Measurements from ENCODE around the gene PIGH. TPM values are rescaled to one million over a fixed set of nuclear protein-coding genes. Genes with fewer than 3 reads are reported as not detected.

Gene PIGH
- total and polyA plus RNA-seq, 2 of the 13 experiments (the other 11 are each of a cell fraction or from before 2014, with no cell fraction given) = 30.0 to 43.5 TPM

GRCh38 chr14:67599698-67600561 is at the start of gene PIGH (continued):
- TF ChIP-seq ZKSCAN5 (CRISPR knock-in tag; IDR thresholded peaks at IDR 0.05) (no peak), SIN3B (IDR thresholded peaks at IDR 0.05; ENCODE audit: low read length) (no peak), ZKSCAN8 (CRISPR knock-in tag; IDR thresholded peaks at IDR 0.05; ENCODE audit: borderline replicate concordance) (peak; percentile 45; the same call in 1 of the 2 replicates), CERS6 (CRISPR knock-in tag; IDR thresholded peaks at IDR 0.05) (no peak), CCDC6 (CRISPR knock-in tag; IDR thresholded peaks at IDR 0.05) (peak; percentile 91; the same call in 1 of the 2 replicates), ZBTB42 (CRISPR knock-in tag; IDR thresholded peaks at IDR 0.05) (peak; percentile 59; the same call in 1 of the 2 replicates), TBP (CRISPR knock-in tag; IDR thresholded peaks at IDR 0.05) (no peak), ZNF441 (CRISPR knock-in tag; IDR thresholded peaks at IDR 0.05; ENCODE audit: borderline replicate concordance) (peak; percentile 23; the same call in 1 of the 2 replicates), PRMT3 (CRISPR knock-in tag; IDR thresholded peaks at IDR 0.05; ENCODE audit: borderline replicate concordance, low read depth) (no peak), ZNF367 (CRISPR knock-in tag; IDR thresholded peaks at IDR 0.05; ENCODE audit: borderline replicate concordance) (no peak), ETV6 (CRISPR knock-in tag; conservative IDR thresholded peaks at IDR 0.05) (no peak), KAT2B (IDR thresholded peaks at IDR 0.05; ENCODE audit: borderline replicate concordance, low read depth, low read length) (no peak), HNF4G (IDR thresholded peaks at IDR 0.05; ENCODE audit: borderline replicate concordance, low read depth, low read length) (no peak), HNF4G (CRISPR knock-in tag; IDR thresholded peaks at IDR 0.05; ENCODE audit: borderline replicate concordance, low read depth) (no peak), MEIS2 (CRISPR knock-in tag; IDR thresholded peaks at IDR 0.05) (peak; percentile 65), CENPX (CRISPR knock-in tag; IDR thresholded peaks at IDR 0.05) (no peak)
- TF ChIP-seq, protein P1, sequence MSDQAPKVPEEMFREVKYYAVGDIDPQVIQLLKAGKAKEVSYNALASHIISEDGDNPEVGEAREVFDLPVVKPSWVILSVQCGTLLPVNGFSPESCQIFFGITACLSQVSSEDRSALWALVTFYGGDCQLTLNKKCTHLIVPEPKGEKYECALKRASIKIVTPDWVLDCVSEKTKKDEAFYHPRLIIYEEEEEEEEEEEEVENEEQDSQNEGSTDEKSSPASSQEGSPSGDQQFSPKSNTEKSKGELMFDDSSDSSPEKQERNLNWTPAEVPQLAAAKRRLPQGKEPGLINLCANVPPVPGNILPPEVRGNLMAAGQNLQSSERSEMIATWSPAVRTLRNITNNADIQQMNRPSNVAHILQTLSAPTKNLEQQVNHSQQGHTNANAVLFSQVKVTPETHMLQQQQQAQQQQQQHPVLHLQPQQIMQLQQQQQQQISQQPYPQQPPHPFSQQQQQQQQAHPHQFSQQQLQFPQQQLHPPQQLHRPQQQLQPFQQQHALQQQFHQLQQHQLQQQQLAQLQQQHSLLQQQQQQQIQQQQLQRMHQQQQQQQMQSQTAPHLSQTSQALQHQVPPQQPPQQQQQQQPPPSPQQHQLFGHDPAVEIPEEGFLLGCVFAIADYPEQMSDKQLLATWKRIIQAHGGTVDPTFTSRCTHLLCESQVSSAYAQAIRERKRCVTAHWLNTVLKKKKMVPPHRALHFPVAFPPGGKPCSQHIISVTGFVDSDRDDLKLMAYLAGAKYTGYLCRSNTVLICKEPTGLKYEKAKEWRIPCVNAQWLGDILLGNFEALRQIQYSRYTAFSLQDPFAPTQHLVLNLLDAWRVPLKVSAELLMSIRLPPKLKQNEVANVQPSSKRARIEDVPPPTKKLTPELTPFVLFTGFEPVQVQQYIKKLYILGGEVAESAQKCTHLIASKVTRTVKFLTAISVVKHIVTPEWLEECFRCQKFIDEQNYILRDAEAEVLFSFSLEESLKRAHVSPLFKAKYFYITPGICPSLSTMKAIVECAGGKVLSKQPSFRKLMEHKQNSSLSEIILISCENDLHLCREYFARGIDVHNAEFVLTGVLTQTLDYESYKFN (CRISPR knock-in tag; conservative IDR thresholded peaks at IDR 0.05) = peak; percentile 68
- TF ChIP-seq, protein P2, sequence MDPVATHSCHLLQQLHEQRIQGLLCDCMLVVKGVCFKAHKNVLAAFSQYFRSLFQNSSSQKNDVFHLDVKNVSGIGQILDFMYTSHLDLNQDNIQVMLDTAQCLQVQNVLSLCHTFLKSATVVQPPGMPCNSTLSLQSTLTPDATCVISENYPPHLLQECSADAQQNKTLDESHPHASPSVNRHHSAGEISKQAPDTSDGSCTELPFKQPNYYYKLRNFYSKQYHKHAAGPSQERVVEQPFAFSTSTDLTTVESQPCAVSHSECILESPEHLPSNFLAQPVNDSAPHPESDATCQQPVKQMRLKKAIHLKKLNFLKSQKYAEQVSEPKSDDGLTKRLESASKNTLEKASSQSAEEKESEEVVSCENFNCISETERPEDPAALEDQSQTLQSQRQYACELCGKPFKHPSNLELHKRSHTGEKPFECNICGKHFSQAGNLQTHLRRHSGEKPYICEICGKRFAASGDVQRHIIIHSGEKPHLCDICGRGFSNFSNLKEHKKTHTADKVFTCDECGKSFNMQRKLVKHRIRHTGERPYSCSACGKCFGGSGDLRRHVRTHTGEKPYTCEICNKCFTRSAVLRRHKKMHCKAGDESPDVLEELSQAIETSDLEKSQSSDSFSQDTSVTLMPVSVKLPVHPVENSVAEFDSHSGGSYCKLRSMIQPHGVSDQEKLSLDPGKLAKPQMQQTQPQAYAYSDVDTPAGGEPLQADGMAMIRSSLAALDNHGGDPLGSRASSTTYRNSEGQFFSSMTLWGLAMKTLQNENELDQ (CRISPR knock-in tag; IDR thresholded peaks at IDR 0.05; ENCODE audit: borderline replicate concordance) = no peak
- TF ChIP-seq, protein P3, sequence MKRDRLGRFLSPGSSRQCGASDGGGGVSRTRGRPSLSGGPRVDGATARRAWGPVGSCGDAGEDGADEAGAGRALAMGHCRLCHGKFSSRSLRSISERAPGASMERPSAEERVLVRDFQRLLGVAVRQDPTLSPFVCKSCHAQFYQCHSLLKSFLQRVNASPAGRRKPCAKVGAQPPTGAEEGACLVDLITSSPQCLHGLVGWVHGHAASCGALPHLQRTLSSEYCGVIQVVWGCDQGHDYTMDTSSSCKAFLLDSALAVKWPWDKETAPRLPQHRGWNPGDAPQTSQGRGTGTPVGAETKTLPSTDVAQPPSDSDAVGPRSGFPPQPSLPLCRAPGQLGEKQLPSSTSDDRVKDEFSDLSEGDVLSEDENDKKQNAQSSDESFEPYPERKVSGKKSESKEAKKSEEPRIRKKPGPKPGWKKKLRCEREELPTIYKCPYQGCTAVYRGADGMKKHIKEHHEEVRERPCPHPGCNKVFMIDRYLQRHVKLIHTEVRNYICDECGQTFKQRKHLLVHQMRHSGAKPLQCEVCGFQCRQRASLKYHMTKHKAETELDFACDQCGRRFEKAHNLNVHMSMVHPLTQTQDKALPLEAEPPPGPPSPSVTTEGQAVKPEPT (CRISPR knock-in tag; IDR thresholded peaks at IDR 0.05; ENCODE audit: low read depth) = no peak

Measured in HepG2 (cell line).